GM12892 (cell line): ENCODE results near the gene MEG3.

Source experiments
- DNase-seq: peaks from one replicate; pipeline ENCODE4 v3.0.0; 2011; ENCODE audit not compliant: insufficient read length
- FAIRE-seq: peaks from 2 replicates; lab custom pipeline; 2011; peaks lifted over from hg19 to GRCh38; lab: Jason Lieb, UNC
- POLR2A ChIP-seq: IDR thresholded peaks from 2 replicates; pipeline ENCODE4 v1.6.1; 2011; ENCODE audit warnings: low read depth, low read length, control low read depth
- POLR2AphosphoS5 ChIP-seq: IDR thresholded peaks from 2 replicates; pipeline ENCODE4 v1.6.1; 2011; ENCODE audit warnings: low read depth, low read length, control low read depth
- TAF1 ChIP-seq: IDR thresholded peaks from 2 replicates; pipeline ENCODE4 v1.6.1; 2011; ENCODE audit warnings: low read depth, mild to moderate bottlenecking, control low read depth, low read length, borderline replicate concordance

The MEG3 gene

DNA sequence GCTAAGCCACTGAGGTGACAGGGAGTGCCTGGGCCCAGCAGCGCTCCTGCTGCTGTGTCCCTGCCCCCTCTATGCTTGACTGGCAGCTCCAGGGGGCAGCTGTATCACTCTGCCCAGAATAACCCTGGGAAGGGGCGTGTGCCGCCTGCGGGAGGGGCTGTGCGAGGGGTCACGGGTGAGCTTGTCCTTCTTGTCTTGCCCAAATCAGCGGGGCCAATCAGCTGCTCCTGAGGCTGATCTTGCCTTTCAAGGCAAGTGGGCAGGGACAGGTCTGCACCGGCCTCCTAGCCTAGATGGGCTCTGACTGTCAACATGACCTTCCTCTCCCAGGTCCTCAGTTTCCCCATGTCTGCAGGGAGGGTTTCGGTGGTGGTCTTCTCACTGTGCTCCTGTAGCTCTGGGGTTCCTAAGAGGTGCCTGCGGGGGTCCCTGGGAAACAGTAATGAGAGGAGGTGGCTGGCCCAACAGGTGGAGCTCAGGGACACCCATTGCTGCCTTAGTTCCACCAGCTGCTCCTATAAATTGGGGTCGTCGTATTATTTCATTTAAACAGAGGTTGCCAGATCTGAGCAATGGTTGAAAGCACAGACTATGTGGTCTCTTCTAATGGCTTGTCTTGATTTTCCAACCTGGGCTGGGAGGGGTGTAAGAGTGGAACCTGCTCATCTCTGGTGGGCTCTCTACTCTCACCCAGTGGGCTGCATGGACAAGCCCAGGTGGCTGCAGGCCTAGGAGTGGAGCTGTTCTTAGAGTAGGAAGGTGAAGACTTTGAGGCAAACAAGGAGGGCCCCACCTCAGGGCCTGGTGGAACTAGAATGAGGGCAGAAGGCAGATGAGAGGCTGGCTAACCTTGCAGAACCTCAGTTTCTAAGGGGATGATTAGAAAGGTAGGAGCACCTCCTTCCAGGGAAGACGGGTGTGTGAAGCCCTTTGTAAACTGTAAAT lies 65.9 kb downstream of the MEG3 start:
- TF ChIP-seq TAF1 (no peak), POLR2A (no peak), POLR2AphosphoS5 (no peak)

DNA sequence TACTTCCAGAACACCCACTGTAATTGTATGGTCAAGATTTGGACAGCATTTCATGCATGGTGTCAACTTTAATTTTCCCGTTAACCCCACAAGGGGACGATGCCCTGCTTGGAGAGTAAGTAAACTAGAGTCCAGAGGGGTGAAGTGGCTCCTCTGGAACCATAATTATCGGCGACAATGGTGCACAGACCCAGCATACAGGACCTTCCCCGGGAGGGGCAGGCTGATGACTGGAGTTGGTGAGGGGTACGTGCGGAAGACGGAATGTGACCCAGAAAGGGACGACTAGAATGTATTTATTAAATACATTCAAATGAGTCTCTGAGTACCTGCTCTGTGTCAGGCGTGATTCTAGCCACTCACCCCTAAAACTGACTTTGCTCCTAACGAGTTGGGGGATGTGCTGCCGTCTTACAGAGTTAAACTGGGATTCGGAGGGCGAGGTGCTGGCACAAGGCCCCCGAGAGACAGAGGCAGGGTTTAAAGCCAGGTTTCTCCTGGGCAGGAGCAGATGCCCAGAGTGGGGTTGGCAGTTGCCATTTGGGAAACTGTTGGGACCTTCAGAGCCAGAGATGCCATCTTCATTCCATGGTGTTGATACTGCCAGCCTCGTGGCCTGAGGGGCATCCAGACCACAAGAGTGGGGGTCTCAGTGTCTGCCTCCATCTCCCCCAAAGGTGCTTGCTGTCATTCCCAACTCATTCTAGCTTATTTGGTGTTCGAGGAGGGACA lies 66.7 kb downstream of the MEG3 start:
- FAIRE-seq, result no peak
- no peak for TF ChIP-seq POLR2A
- TF ChIP-seq POLR2AphosphoS5, result no peak
- TF ChIP-seq TAF1, result no peak
- DNase-seq, result no peak

More for the DNA sequence above, 65.9 kb downstream of the MEG3 start:
- FAIRE-seq (no peak), DNase-seq (no peak)

DNA sequence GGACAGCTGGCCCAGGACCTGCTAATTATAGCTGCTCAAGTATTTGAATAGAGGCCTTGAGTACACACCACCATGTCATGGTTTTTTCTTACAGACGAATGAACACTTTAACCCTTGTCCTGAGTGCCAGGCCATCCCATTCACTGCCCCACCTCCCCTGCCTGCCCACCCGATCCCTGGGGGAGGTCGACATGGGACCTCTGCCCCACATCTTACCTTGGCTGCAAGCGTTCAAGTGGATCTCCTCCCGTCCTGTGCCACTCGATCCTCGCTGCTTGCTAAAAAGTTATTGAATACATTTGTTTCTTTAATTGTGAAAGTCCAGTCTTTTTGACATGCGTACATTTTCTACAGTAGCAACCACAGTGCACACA lies 67.3 kb downstream of the MEG3 start:
- TF ChIP-seq POLR2AphosphoS5 (no peak), POLR2A (no peak), TAF1 (no peak)
- no peak for DNase-seq
- no peak for FAIRE-seq

DNA sequence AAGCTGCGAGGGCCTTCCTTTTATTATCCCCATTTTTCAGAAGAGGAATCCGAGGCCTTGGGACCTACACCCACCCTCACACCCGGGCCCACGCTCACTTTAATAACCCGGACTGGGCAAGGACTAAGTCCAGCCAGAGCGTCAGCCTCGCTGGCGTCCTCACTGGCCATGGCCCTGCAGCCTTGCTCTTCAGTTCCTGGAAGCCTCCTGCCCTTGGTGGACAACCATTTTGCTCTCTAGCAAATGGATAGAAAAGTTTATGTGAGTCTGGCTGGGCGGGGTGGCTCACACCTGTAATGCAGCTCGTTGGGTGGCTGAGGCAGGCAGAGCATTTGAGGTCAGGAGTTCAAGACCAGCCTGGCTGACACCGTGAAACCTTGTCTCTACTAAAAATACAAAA lies 67.8 kb downstream of the MEG3 start:
- FAIRE-seq (no peak), DNase-seq (no peak)
- no peak for TF ChIP-seq POLR2AphosphoS5
- no peak for TF ChIP-seq TAF1
- no peak for TF ChIP-seq POLR2A

DNA sequence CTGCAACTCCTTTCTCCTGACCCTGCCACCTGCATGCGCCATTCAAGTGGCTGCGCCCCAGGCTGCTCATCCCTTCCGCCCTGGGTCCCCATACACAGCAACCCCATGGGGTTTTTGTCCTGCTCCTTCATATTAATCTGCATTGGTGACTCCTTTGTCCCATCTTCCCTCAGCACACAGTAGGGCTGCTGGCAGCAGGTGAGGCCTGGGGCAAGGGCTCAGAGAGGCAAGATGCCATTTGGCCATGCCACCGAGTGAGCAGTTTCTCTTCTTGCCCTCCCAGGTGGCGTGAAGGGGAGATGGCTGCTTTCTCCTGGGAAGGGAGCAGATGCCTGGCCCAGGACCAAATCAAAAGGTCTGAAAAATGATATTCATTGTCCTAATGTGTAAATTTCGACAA lies 68.5 kb downstream of the MEG3 start:
- no peak for DNase-seq
- no peak for FAIRE-seq
- TF ChIP-seq POLR2A, result no peak

DNA sequence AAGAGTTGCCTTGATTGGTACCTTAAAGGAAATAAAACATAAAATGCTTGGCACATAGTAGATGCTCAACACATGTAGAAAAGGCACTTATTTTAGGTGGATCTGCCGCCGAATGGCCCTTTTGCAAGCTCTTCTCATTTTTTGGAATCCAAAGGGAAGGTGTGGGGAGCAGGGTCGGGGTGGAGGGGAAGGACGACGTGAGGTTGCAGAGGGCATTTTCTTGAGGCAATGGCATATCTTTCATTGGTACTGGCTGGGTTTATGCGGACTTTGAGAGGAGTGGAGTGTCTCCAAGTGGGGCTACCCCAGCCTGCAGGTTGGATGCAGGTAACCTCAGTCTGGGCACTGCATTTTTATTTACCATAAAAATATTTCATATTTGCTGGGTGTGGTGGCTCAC lies 69.5 kb downstream of the MEG3 start:
- no peak for TF ChIP-seq POLR2A
- no peak for TF ChIP-seq POLR2AphosphoS5
- no peak for TF ChIP-seq TAF1
- DNase-seq (no peak), FAIRE-seq (no peak)

DNA sequence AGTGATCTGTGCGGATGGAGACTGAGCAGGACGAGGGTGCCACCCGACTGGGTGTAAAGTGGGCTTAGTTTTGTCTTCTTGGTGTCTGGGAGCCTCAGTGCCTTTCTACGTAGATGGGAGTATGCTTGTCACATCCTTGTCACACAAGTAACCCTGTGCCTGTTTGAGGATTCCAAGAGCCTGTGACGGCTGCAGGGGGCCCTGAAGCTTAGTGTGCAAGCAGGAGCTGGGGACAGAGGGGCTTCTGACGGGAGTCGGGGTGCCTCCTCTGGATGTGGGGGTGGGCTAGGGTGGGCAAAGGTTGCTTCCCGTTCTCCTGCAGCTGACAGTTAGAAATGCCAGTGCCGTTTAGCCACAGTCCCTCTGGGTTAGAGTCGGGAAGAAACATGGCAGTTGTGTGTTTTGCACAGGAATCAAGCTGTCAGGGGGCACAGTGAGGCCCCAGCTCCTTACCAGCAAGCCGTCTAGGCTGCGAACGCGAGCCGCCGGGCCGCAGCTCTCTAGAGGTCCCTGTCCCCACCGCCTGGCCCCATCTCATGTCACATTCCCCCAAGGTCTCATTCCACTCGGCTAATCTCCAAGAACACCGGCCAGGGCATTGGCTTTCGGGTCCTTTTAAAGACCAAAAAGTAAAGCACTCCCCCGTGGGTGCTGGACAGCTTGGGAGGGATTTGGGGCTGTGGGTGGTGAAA lies 70.6 kb downstream of the MEG3 start:
- FAIRE-seq (no peak), DNase-seq (no peak)
- TF ChIP-seq POLR2AphosphoS5, result no peak
- no peak for TF ChIP-seq TAF1
- TF ChIP-seq POLR2A, result no peak

DNA sequence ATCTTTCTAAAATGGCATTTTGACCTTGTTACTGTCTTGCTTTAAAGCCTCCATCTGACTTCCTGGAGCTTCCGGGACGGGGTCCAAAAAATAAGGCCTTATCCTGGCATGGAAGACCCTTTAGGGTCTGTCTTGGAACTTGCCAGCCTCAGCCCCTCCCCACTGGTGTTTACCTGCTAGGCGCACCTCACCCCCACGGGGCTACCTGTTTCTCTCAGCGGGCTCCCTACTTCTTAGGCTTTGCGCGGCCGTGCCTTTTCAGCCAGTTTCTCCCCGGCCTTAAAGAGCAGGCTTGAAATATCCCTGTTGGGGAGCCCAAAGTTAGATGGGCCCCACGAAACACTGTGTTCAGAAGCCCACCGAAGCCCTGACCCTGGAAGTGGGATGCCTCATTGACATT lies 72.5 kb downstream of the MEG3 start:
- DNase-seq, result no peak
- TF ChIP-seq TAF1 (no peak), POLR2A (no peak), POLR2AphosphoS5 (no peak)
- FAIRE-seq, result no peak

DNA sequence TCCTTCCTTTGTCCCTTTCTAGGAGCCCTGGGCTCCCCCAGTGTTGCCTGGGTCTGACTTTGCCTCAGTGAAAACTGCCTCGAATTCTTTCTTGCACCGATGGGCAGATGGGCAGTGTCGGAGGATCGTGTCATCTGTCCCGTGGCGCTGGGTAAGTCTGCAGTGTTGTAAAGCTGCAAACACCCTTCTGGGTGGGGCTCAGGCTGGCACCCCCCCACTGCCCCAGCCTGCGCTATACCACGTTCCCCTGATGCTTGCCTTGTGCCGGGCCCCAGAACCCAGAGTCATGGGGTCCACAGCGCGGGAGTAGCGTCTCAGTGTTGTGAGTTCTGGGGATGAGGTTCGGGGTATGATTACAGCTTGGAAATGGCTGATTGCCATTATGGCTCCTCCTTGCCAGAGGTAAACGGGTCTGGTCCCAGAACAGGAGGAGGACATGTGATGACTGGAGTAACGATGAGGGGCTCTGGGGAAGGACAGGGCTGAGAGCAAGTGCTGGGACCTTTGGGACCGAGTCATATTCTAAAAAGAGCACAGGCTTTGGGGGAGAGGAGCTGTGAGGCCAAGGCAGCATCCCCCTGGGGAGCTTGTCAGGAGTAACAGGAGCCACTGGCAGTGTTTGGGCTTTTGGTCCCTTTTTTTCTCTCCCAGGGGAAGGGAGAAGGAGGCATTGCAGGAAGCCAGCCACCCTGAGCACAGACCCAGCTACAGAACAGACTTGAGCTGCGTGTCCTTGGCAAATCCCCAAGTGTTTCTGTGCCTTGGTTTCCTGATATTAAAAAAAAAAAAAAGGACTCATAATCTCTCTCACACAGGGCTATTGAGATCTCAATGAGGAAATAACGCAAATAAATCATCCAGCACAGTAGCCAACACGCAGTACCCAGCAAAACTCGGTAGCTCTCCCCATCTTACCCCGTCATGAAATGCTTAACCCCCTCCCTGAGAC lies 73.3 kb downstream of the MEG3 start:
- DNase-seq, result no peak
- TF ChIP-seq POLR2A (no peak), POLR2AphosphoS5 (no peak), TAF1 (no peak)

More for the DNA sequence above, 73.3 kb downstream of the MEG3 start:
- no peak for FAIRE-seq
